Measurements from ENCODE around the gene FOXRED1. TPM values are rescaled to one million over a fixed set of nuclear protein-coding genes. Genes with fewer than 3 reads are reported as not detected.

Gene FOXRED1
- total and polyA plus RNA-seq, 9 of the 15 experiments (the other 6 are each of a cell fraction or from before 2014, with no cell fraction given), result 14.1 to 94.4 (median 53.1) TPM

DNA sequence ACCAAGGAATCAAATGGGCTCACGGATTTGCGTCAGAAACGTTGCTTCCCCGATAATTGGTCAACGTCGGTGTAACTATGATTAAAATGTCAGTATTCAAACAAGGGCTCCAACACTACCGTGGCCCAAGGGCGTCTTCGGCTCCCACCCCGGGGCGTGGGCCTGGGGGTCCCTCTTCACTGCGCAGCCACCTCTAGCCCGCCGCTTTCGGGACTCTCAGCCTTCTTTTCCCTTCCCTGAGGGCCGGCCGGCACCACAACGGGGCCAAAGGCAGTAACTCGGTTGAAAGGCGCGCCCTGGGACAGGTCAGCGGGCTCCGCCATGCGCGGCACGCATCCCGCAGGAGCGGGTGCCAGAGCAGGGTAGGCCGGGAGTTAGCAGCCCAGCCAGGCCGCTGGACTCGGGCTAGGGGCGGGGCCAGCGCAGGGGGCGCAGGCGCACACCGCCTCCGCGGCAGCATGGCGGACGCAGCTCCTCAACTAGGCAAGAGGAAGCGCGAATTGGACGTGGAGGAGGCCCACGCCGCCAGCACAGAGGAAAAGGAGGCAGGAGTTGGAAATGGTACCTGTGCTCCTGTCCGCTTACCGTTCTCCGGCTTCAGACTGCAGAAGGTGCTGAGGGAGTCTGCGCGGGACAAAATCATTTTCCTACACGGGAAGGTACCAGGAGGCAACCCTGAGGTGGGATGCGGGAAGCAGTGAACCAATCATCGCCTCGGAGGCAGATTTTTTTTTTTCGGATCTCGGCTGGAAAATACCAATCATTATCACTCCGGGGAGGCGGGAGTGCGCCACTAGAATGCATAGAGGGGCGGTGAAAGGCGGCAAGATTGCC lies 34.9 kb downstream of the FOXRED1 start, which contains the start of gene DCPS (continued):
- TF ChIP-seq PCBP2 (IDR thresholded peaks at IDR 0.05; ENCODE audit: low read depth, low read length, poor library complexity, severe bottlenecking) (no peak), SNRNP70 (optimal IDR thresholded peaks at IDR 0.05; ENCODE audit: low read depth, low read length) (no peak), LARP7 (IDR thresholded peaks at IDR 0.05) (no peak), KAT2B (IDR thresholded peaks at IDR 0.05; ENCODE audit: low read depth, low read length) (no peak), ZNF347 (CRISPR knock-in tag; IDR thresholded peaks at IDR 0.05; ENCODE audit: low read depth) (no peak), MTA3 (IDR thresholded peaks at IDR 0.05; ENCODE audit: borderline replicate concordance) (peak; percentile 81), ZFX (CRISPR knock-in tag; IDR thresholded peaks at IDR 0.05) (peak; percentile 100), ZNF143 (CRISPR knock-in tag; IDR thresholded peaks at IDR 0.05) (0 out of 2 replicates have a peak, but pooled peaks have one; percentile 16), PML (IDR thresholded peaks at IDR 0.05; ENCODE audit: low read length) (peak; percentile 64), TAL1 (IDR thresholded peaks at IDR 0.05) (no peak), RFX7 (CRISPR knock-in tag; IDR thresholded peaks at IDR 0.05) (peak; percentile 27; the same call in 1 of the 2 replicates), EHMT2 (IDR thresholded peaks at IDR 0.05) (no peak), SRSF1 (IDR thresholded peaks at IDR 0.05; ENCODE audit: low read depth, low read length) (0 out of 2 replicates have a peak, but pooled peaks have one; percentile 48)
- TF ChIP-seq, protein P1, sequence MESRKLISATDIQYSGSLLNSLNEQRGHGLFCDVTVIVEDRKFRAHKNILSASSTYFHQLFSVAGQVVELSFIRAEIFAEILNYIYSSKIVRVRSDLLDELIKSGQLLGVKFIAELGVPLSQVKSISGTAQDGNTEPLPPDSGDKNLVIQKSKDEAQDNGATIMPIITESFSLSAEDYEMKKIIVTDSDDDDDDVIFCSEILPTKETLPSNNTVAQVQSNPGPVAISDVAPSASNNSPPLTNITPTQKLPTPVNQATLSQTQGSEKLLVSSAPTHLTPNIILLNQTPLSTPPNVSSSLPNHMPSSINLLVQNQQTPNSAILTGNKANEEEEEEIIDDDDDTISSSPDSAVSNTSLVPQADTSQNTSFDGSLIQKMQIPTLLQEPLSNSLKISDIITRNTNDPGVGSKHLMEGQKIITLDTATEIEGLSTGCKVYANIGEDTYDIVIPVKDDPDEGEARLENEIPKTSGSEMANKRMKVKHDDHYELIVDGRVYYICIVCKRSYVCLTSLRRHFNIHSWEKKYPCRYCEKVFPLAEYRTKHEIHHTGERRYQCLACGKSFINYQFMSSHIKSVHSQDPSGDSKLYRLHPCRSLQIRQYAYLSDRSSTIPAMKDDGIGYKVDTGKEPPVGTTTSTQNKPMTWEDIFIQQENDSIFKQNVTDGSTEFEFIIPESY (CRISPR knock-in tag; IDR thresholded peaks at IDR 0.05), result no peak
- TF ChIP-seq, protein P2, sequence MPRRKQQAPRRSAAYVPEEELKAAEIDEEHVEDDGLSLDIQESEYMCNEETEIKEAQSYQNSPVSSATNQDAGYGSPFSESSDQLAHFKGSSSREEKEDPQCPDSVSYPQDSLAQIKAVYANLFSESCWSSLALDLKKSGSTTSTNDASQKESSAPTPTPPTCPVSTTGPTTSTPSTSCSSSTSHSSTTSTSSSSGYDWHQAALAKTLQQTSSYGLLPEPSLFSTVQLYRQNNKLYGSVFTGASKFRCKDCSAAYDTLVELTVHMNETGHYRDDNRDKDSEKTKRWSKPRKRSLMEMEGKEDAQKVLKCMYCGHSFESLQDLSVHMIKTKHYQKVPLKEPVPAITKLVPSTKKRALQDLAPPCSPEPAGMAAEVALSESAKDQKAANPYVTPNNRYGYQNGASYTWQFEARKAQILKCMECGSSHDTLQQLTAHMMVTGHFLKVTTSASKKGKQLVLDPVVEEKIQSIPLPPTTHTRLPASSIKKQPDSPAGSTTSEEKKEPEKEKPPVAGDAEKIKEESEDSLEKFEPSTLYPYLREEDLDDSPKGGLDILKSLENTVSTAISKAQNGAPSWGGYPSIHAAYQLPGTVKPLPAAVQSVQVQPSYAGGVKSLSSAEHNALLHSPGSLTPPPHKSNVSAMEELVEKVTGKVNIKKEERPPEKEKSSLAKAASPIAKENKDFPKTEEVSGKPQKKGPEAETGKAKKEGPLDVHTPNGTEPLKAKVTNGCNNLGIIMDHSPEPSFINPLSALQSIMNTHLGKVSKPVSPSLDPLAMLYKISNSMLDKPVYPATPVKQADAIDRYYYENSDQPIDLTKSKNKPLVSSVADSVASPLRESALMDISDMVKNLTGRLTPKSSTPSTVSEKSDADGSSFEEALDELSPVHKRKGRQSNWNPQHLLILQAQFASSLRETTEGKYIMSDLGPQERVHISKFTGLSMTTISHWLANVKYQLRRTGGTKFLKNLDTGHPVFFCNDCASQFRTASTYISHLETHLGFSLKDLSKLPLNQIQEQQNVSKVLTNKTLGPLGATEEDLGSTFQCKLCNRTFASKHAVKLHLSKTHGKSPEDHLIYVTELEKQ (CRISPR knock-in tag; IDR thresholded peaks at IDR 0.05), result no peak
- TF ChIP-seq, protein P3, sequence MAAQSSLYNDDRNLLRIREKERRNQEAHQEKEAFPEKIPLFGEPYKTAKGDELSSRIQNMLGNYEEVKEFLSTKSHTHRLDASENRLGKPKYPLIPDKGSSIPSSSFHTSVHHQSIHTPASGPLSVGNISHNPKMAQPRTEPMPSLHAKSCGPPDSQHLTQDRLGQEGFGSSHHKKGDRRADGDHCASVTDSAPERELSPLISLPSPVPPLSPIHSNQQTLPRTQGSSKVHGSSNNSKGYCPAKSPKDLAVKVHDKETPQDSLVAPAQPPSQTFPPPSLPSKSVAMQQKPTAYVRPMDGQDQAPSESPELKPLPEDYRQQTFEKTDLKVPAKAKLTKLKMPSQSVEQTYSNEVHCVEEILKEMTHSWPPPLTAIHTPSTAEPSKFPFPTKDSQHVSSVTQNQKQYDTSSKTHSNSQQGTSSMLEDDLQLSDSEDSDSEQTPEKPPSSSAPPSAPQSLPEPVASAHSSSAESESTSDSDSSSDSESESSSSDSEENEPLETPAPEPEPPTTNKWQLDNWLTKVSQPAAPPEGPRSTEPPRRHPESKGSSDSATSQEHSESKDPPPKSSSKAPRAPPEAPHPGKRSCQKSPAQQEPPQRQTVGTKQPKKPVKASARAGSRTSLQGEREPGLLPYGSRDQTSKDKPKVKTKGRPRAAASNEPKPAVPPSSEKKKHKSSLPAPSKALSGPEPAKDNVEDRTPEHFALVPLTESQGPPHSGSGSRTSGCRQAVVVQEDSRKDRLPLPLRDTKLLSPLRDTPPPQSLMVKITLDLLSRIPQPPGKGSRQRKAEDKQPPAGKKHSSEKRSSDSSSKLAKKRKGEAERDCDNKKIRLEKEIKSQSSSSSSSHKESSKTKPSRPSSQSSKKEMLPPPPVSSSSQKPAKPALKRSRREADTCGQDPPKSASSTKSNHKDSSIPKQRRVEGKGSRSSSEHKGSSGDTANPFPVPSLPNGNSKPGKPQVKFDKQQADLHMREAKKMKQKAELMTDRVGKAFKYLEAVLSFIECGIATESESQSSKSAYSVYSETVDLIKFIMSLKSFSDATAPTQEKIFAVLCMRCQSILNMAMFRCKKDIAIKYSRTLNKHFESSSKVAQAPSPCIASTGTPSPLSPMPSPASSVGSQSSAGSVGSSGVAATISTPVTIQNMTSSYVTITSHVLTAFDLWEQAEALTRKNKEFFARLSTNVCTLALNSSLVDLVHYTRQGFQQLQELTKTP (IDR thresholded peaks at IDR 0.05; ENCODE audit: low read depth in 1 of 2, partially characterized antibody in 2 of 2), result no peak
- TF ChIP-seq, protein P4, sequence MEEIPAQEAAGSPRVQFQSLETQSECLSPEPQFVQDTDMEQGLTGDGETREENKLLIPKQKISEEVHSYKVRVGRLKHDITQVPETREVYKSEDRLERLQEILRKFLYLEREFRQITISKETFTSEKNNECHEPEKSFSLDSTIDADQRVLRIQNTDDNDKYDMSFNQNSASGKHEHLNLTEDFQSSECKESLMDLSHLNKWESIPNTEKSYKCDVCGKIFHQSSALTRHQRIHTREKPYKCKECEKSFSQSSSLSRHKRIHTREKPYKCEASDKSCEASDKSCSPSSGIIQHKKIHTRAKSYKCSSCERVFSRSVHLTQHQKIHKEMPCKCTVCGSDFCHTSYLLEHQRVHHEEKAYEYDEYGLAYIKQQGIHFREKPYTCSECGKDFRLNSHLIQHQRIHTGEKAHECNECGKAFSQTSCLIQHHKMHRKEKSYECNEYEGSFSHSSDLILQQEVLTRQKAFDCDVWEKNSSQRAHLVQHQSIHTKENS (CRISPR knock-in tag; IDR thresholded peaks at IDR 0.05), result no peak

Measured in K562 (cell line).